PC-3 (cell line): ENCODE data around the gene EFNB1. TPM values are rescaled to one million over a fixed set of nuclear protein-coding genes. Genes with fewer than 3 reads are reported as not detected.

Experiments used
- ATAC-seq: fragments of 200-7000 bp; cut with Tn5 transposase; 2 replicates; pipeline ENCODE4 v1.9.1; 2020; ENCODE audit warnings: mild to moderate bottlenecking, moderate library complexity
- BruUV-seq: library from RNA; stranded (reverse); fragments of 400-500 nt; replicated peaks from 2 replicates; lab custom pipeline; 2021; lab: Mats Ljungman, UMichigan
- CTCF ChIA-PET: fragments of 300-600 bp; sonication (Branson Sonifier 250); formaldehyde crosslinking; loops from one replicate; lab custom pipeline; 2022; ENCODE audit warnings: antibody characterized with exemption; lab: Charles Lee
- POLR2A ChIA-PET: fragments of 300-600 bp; sonication (Branson Sonifier 250); formaldehyde crosslinking; loops from one replicate; lab custom pipeline; 2022; ENCODE audit warnings: antibody characterized with exemption; ENCODE audit not compliant: unreplicated experiment; lab: Charles Lee
- DNase-seq: peaks from one replicate; pipeline ENCODE4 v3.0.0-alpha.2; 2015
- H2AFZ ChIP-seq: fragments of 300-600 bp; sonication (generic); 2 replicates; pipeline ENCODE4 v1.6.0; 2016; ENCODE audit warnings: antibody characterized with exemption, low read length
- H3F3A ChIP-seq: fragments of 300-600 bp; sonication (generic); one replicate; pipeline ENCODE4 v1.6.0; 2017; ENCODE audit warnings: antibody characterized with exemption, low read length, control low read depth, mild to moderate bottlenecking; ENCODE audit not compliant: unreplicated experiment
- H3K27ac ChIP-seq: fragments of 300-600 bp; sonication (generic); 2 replicates; pipeline ENCODE4 v1.5.1; 2016; ENCODE audit warnings: mild to moderate bottlenecking, low read length
- H3K27me3 ChIP-seq: fragments of 300-600 bp; sonication (generic); 2 replicates; pipeline ENCODE4 v1.6.1; 2016; ENCODE audit warnings: low read length, mixed read lengths
- H3K36me3 ChIP-seq: fragments of 300-600 bp; sonication (generic); 2 replicates; pipeline ENCODE4 v1.6.1; 2016; ENCODE audit warnings: low read depth, mixed run types, low read length, mixed read lengths
- H3K4me1 ChIP-seq: fragments of 300-600 bp; sonication (generic); 2 replicates; pipeline ENCODE4 v1.5.1; 2016; ENCODE audit warnings: low read length; ENCODE audit not compliant: insufficient read depth
- H3K4me2 ChIP-seq: fragments of 300-600 bp; sonication (generic); 2 replicates; pipeline ENCODE4 v1.6.0; 2016; ENCODE audit warnings: low read length
- H3K4me3 ChIP-seq: fragments of 300-600 bp; sonication (generic); 2 replicates; pipeline ENCODE4 v1.5.1; 2016; ENCODE audit warnings: mild to moderate bottlenecking, low read length, mixed read lengths
- H3K79me2 ChIP-seq: fragments of 300-600 bp; sonication (generic); 2 replicates; pipeline ENCODE4 v1.6.1; 2017; ENCODE audit warnings: low read length, mixed read lengths
- H3K9ac ChIP-seq: fragments of 300-600 bp; sonication (generic); 2 replicates; pipeline ENCODE4 v1.6.0; 2016; ENCODE audit warnings: mild to moderate bottlenecking, low read length
- H3K9me2 ChIP-seq: fragments of 300-600 bp; sonication (generic); replicated peaks from 2 replicates; pipeline ENCODE4 v1.6.1; 2016; ENCODE audit warnings: mixed run types, low read length, mixed read lengths
- H3K9me3 ChIP-seq: fragments of 300-600 bp; sonication (generic); 2 replicates; pipeline ENCODE4 v1.6.1; 2016; ENCODE audit warnings: low read length, mixed read lengths
- H4K20me1 ChIP-seq: fragments of 300-600 bp; sonication (generic); 2 replicates; pipeline ENCODE4 v1.6.1; 2016; ENCODE audit warnings: low read length, mixed read lengths
- EZH2 ChIP-seq: fragments of 300-600 bp; sonication (generic); IDR thresholded peaks from one replicate; pipeline ENCODE4 v1.6.1; 2017; ENCODE audit warnings: antibody characterized with exemption, mild to moderate bottlenecking, low read length; ENCODE audit not compliant: unreplicated experiment
- EZH2phosphoT487 ChIP-seq: fragments of 300-600 bp; sonication (generic); IDR thresholded peaks from 2 replicates; pipeline ENCODE4 v1.6.1; 2018; ENCODE audit warnings: mild to moderate bottlenecking, antibody characterized with exemption, low read length, borderline replicate concordance
- intact Hi-C: fragments of 100-400 bp; cut with micrococcal nuclease; formaldehyde crosslinking; loops from 2 replicates; pipeline ENCODE4 v1.9.0; 2023
- total RNA-seq: library from RNA; depleted of rRNA; stranded (reverse); fragments of >200 nt; gene quantifications from 2 replicates; pipeline ENCODE4 v1.2.3, GENCODE V29; 2014
- TF ChIP-seq, protein P1 (sequence below): fragments of 300-600 bp; sonication (generic); conservative IDR thresholded peaks from 2 replicates; pipeline ENCODE4 v1.5.1; 2017; ENCODE audit warnings: antibody characterized with exemption, low read depth, mild to moderate bottlenecking, low read length

The EFNB1 gene
- total RNA-seq, 1 experiment from 2014 or later = 102 TPM

DNA sequence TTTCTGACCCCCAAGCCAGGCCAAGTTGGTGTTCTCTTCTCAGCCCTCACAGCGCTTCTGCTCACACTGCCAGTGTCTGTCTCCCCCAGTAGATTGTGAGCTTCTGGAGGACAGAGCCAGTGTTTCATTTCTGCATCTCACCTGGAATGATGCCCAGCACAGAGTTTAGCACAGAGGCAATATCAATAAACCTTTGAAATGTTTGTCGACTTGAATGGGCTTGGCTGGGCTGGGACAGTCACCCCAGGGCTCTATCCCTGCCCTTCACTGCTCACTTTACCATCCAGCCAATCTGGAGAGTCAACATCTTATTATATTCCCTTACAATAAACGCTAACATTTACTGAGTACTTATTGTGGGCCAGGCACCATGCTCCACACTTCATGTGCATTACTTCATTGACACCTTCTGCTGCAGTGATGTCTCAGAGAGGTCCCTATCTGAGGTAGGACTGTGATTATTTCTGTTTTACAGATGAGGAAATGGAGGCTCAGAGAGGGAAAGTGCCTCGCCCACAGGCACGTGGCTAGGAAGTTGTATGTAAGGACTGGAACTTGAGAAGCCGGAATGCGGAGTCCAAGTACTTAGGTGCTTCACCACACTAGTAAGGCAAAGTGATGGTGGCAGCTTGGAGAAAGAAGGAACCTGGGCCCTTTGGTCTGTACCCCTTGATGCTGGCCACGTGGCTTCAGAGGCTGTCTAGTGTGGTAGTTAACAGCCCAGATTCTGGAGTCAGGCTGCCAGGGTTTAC is 19.5 kb downstream of the EFNB1 start:
- no TSS peak for BruUV-seq
- H3K27ac ChIP-seq = no peak overlapping the region
- DNase-seq = no peak
- no peaks in the 10 kb centered on the region for H4K20me1 ChIP-seq
- H3K36me3 ChIP-seq = peaks cover 4% of the 10 kb centered on the region; the same call in 1 of the 2 replicates
- no peaks in the 10 kb centered on the region for H3F3A ChIP-seq
- H3K9me2 ChIP-seq = no peaks in the 10 kb centered on the region
- H3K4me2 ChIP-seq = no peak overlapping the region
- TF ChIP-seq, protein P1, sequence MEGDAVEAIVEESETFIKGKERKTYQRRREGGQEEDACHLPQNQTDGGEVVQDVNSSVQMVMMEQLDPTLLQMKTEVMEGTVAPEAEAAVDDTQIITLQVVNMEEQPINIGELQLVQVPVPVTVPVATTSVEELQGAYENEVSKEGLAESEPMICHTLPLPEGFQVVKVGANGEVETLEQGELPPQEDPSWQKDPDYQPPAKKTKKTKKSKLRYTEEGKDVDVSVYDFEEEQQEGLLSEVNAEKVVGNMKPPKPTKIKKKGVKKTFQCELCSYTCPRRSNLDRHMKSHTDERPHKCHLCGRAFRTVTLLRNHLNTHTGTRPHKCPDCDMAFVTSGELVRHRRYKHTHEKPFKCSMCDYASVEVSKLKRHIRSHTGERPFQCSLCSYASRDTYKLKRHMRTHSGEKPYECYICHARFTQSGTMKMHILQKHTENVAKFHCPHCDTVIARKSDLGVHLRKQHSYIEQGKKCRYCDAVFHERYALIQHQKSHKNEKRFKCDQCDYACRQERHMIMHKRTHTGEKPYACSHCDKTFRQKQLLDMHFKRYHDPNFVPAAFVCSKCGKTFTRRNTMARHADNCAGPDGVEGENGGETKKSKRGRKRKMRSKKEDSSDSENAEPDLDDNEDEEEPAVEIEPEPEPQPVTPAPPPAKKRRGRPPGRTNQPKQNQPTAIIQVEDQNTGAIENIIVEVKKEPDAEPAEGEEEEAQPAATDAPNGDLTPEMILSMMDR = no peak
- TF ChIP-seq EZH2phosphoT487 (no peak), EZH2 (no peak)
- H3K9me3 ChIP-seq = no peaks in the 10 kb centered on the region
- ChIA-PET CTCF (no interaction called here), POLR2A (no interaction called here)
- peaks cover 12% of the 10 kb centered on the region; the same call in 1 of the 2 replicates for H3K4me1 ChIP-seq
- no peak overlapping the region for H3K9ac ChIP-seq
- no peak for ATAC-seq
- H3K79me2 ChIP-seq = no peaks in the 10 kb centered on the region
- H2AFZ ChIP-seq = no peak overlapping the region
- intact Hi-C loops = loop anchor here (5.0 kb wide), 1 partner anchor 179 kb away; no protein-coding TSS in a partner anchor
- H3K27me3 ChIP-seq = no peaks in the 10 kb centered on the region
- no peak overlapping the region for H3K4me3 ChIP-seq

DNA sequence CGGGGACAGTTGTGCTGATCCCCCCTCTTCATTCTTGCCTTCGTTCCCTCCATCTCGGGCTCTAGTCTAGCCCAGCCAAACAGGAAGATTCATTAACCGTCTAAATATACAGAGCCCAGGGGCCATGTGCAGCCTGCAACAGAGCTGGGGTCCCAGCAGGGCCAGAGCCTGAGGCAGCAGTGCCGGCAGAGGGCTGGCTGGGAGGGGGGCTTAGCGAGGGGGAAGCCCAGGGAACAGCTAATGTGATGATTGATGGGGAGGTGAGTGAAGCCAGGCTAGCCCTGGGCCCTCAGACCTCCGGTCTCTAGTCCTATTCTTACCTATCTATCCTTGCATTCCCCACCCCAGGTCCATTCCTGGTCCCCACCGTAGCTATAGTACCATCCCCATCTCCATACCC is 22.3 kb downstream of the EFNB1 start:
- BruUV-seq = no TSS peak
- CTCF ChIA-PET = no interaction called here
- H3K27me3 ChIP-seq = no peaks in the 10 kb centered on the region
- DNase-seq = no peak
- no peak overlapping the region for H3K27ac ChIP-seq
- no peaks in the 10 kb centered on the region for H3K9me2 ChIP-seq
- no peaks in the 10 kb centered on the region for H3K36me3 ChIP-seq
- no peak overlapping the region for H2AFZ ChIP-seq
- H3K4me2 ChIP-seq = no peak overlapping the region
- H3F3A ChIP-seq = no peaks in the 10 kb centered on the region
- no peaks in the 10 kb centered on the region for H3K4me1 ChIP-seq
- no peaks in the 10 kb centered on the region for H3K79me2 ChIP-seq
- TF ChIP-seq, protein P1 = no peak
- TF ChIP-seq EZH2 = no peak
- no peak for TF ChIP-seq EZH2phosphoT487
- POLR2A ChIA-PET = no interaction called here
- H4K20me1 ChIP-seq = no peaks in the 10 kb centered on the region
- no peak for ATAC-seq
- H3K4me3 ChIP-seq = no peak overlapping the region
- H3K9me3 ChIP-seq = no peaks in the 10 kb centered on the region
- no peak overlapping the region for H3K9ac ChIP-seq
- intact Hi-C loops = no loop called here

DNA sequence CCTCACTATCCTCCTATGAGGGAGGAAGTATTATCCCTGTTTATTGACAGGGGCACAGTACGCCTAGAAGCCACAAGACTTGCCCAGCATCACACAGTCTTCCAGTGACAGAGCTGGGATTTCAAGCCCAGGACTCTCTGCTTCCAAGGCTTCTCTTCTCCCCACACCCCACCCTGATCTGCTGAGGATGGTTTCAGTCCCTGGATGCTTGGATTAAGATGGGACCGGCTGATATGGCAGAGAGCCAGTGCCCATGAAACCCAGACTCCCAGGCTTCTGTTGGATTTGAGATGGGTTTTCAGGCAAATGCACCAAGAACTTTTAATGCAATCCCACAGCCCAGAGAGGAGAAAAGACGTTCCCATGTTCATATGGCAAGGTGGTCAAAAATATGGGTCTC is 23.2 kb downstream of the EFNB1 start:
- no peak for TF ChIP-seq EZH2phosphoT487
- no peak for TF ChIP-seq EZH2
- no TSS peak for BruUV-seq
- no peak for DNase-seq
- Histone ChIP-seq H3K4me3 (no peak overlapping the region), H4K20me1 (no peaks in the 10 kb centered on the region), H3K36me3 (no peaks in the 10 kb centered on the region), H3K9me2 (no peaks in the 10 kb centered on the region), H3K4me2 (no peak overlapping the region), H3K79me2 (no peaks in the 10 kb centered on the region), H3K27ac (no peak overlapping the region), H3F3A (no peaks in the 10 kb centered on the region), H3K4me1 (no peaks in the 10 kb centered on the region), H2AFZ (no peak overlapping the region), H3K9ac (no peak overlapping the region), H3K9me3 (no peaks in the 10 kb centered on the region), H3K27me3 (no peaks in the 10 kb centered on the region)
- ChIA-PET POLR2A (no interaction called here), CTCF (no interaction called here)
- intact Hi-C loops = no loop called here
- no peak for ATAC-seq
